HG03066 (cell line): Measurements from ENCODE around the gene MAP1LC3C.

Experiments used
- ATAC-seq: cut with Tn5 transposase; IDR thresholded peaks from one replicate; pipeline ENCODE4 v1.9.1; 2021; ENCODE audit warnings: low read depth; ENCODE audit not compliant: unreplicated experiment

The MAP1LC3C gene

DNA sequence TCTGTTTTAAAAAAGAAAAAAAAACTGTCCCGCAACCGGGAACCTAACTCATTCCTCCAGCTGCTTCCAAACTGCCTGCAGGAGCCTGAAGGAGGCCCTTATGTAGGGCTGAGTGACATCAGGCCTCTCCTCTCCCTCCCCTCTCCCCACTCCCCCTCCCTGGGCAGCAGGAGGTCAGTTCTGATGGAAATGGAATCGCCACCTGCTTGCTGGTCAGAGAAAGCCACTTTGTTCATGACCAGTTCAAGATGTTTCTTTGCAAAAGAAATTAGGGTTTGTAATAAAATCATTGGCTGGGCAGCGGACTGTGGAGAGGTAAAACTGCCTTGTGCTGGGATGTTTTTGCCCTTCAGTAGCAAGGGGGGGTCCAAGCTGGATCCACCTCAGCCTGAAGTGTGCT lies at the start of gene MAP1LC3C:
MAP1LC3C (minus strand) TSS at position 73 of the 400 bp plus-strand sequence. CDS start 90 bp downstream, outside the sequence.
- ATAC-seq: no peak

DNA sequence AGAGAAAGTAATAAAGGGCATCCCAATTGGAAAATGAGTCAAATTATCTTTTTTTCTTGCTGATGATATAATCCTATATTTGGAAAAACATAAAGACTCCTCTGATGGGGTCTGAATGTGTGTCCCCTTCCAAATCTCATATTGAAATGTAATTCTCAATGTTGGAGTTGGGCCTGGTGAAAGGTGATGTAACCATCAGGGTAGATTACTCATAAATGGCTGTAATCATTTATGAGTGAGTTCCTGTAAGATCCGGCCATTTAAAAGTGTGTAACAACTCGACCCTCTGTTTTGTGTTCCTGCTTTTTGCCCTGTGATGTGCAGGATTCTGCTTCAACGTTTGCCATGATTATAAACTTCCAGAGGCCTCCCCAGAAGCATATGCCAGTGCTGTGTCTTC lies 44.3 kb upstream of the MAP1LC3C start:
- no peak for ATAC-seq

DNA sequence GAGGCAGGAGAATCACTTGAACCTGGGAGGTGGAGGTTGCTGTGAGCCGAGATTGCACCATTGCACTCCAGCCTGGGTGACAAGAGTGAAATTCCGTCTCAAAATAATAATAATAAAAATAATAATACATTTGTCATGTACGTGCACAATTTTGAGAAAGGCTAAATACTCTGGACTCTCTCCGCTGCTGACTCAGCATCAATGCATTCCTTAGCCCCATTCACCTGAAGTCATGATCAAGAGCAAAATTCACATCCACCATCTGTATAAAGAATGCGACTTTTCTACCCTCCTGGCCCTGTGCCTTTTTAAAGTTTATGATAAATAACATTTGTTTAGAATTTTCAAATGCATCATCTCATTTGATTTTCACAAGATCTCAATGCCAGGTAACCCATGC lies 35.5 kb upstream of the MAP1LC3C start:
- ATAC-seq: no peak

DNA sequence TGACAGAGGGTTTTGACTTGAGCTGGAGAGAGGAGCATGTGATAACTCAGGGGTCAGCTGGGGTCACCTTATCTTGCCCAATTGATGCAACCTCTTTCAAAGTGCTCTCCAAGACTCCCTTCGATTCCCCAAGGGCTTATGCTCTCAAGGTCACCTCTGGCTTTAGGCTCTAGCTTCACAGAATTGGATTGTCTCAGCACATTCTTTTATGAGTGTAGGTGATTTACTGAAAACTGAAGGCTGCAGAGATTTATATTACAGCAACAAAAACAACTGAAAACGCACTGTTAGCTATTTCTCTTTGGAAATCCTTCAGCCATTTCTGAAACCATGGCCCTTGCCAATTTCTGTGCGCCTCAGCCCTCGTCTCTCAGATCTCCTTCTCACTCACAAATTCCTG lies 34.5 kb upstream of the MAP1LC3C start:
- ATAC-seq: no peak

DNA sequence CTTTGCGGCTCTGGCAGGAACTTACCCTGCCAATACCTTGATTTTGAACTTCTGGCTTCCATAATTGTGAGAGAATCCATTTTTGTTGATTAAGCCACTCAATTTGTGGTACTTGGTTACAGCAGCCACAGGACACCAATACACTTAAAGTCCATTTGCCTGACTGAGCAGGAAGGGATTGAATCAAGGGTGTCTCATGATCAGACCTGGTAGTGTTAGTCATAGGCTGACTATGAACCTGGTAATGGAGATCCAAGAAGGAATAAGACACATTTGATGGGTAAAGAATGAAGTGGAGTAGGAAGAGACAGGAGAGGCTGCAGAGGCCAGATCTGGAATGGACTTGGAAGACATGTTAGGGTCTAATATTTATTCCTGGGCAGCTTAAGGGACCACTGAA lies 31.2 kb upstream of the MAP1LC3C start:
- ATAC-seq: no peak

DNA sequence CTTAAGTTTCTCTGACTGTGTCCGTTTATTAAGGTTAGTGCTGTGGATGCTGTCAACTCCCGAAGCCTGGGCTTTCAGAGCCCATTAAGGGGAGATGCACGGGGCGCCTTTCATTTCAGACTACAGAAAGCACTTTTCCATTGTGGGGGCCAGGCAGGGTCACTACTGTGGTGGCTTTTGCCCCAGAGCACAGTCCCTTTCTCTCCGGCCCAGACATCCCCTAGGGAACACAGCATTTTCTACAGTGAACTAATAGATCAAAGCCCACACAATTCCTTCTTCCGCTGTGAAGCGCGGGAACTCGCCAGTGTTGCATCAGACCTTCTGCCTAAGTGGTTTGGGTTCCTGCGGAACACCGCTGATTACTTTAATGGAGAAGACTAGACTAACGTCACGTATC lies 26.8 kb upstream of the MAP1LC3C start:
- ATAC-seq: no peak

DNA sequence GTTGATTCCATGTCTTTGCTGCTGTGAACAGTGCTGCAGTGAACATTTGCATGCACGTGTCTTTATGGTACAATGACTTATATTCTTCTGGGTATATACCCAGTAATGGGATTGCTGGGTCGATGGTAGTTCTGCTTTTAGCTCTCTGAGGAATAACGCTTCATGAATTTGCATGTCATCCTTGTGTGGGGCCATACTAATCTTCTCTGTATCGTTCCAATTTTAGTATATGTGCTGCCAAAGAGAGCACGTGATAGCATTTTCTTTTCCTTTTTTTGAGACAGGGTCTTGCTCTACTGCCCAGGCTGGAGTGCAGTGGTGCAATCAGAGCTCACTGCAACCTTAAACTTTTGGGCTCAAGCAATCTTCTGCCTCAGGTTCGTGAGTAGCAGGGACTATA lies 24.9 kb upstream of the MAP1LC3C start:
- ATAC-seq: no peak

DNA sequence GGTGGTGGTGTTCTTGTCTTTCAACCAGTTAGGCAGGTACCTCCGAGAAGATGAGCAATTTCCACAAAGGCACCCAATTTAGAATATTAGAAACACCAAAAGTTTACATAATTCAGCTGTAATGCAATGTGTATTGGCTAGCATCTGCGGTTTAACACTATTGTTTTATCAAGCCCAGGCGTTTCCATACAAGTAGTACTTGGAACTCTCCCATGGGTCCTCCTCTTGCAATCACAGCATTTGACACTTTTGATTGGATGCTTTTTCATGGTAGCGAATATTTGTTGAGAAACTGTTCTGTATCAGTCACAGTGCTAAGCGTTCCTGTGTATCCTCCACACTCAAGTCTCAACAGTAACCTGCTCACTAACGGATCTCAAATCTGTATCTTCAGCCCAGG lies 20.1 kb upstream of the MAP1LC3C start:
- ATAC-seq: no peak

DNA sequence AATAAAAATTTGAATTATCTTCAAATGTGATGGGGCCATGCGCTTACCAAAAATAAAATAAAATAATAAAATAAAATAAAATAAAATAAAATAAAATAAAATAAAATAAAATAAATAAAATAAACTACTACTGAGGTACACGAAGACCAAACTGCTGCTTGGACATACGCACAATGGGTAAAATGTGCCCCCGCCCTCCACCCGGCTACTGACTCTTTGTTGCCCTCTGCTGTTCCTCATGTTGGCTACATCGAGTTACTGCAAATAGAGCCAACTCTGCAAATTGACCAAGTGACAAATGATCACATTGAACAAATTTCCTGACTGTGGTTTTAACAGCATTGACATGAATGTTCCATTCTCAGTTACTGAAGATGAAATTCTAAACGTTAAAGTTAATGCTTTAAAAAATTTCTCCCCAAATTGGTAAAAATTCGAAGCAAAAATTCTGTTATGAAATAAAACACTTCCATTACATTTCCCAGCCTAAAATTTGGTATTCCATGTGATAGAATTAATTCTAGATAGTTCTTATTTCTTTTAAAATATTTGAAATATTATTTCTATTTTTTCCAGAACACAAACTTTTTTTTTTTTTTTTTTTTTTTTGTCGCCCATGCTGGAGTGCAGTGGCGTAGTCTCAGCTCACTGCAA lies 18.8 kb upstream of the MAP1LC3C start:
- peak; percentile 78 for ATAC-seq

DNA sequence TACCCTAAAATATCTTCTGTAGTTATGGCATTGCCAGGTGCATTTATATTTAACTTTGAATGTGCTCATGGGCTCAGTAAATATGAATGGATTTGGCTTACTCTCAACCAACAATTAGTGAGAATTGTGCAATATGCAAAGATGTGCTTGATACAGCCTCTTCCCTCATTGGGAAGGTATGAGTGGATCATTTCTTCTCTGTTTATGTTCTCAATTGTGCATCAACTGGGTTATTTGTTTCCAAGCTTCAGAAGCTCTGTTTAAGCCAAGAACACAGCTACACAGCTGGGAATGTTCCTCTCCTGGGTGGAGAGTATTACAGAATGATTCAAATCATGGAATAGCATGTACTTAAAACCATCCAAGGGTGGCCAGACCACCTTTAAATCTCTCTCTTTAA lies 17.6 kb upstream of the MAP1LC3C start:
- ATAC-seq: no peak

DNA sequence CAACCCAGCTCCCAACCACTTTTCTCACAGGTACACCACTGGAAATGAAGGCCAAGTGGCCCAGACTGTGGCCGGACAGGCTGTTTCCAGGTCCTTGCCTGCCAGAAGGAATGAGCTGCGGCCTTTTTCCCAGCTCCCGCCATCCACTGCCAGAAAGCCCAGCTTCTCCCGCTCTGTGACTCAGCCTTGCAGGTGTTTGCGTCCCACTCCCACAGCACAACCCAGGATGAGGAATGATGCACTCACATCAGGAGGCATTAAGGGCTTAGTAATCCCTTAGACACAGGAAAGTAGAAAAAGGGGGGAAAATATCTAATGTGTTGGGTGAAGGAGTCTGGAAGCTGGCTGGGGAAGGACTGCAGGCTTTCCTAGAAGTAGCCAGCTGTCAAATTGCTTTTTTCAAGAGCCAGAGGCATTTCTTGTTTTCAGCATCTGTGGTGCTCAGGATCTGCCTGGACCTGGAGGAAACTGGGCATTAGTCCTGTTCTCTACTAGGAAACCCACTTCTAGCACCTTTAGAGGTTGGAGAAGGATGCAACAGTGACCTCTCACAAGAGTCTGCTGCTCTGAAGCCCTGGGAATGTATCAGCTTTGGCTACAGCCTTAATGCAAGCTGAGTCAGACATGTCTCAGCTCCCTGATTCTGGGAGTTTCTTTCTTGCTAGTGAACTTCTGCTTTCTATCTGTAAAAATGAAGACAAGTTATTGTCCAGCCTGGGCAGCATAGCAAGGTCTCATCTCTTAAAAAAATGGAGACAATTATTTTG lies 13.2 kb upstream of the MAP1LC3C start:
- no peak for ATAC-seq

DNA sequence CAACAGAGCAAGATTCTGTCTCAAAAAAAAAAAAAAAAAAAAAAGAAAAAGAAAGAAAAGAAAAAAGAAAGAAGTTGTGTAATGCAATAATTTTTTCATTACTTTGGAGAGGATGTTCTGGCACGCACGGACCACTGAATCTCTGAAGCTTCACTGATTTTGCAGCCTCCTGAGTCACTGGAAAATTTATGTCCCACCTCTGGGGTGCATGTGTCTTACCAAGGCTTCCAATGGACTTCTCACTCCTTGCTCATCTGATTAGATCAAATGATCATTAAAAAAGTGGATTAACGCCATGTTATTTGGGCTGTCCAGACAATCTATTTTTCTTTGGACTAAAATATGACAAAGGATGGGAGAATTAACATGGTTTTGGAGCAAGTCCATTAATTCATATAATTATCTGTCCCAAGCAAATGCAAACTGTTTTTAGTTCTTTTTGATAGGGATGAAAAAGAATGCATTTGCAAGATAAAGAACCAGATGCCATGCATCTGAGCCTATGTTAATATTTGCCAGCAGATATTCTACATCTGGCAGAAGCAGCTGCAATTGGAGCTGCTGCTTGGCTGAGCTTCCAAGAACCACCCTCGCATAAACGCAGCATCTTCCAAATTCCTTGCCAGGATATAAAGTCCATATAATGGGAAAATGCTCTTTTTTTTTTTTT lies 10.1 kb upstream of the MAP1LC3C start:
- no peak for ATAC-seq

DNA sequence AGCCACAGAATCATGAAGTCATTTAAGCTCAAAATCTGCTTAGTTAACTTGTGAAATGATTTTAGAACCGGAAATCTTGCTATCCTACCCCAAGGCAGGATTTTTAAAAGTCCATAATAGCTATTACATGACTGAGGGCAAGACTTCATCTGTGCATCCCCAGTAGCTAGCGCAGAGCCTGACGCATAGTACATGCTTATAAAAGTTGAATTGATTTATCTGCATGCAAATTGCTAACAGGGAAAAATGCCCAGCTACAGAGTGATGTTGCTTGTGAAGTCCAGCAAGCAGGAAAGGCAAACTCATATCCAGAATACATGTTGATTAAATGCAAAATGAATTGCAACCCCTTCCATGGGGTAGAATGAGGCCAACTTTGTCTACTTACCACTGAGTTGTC lies 8.1 kb upstream of the MAP1LC3C start:
- no peak for ATAC-seq

DNA sequence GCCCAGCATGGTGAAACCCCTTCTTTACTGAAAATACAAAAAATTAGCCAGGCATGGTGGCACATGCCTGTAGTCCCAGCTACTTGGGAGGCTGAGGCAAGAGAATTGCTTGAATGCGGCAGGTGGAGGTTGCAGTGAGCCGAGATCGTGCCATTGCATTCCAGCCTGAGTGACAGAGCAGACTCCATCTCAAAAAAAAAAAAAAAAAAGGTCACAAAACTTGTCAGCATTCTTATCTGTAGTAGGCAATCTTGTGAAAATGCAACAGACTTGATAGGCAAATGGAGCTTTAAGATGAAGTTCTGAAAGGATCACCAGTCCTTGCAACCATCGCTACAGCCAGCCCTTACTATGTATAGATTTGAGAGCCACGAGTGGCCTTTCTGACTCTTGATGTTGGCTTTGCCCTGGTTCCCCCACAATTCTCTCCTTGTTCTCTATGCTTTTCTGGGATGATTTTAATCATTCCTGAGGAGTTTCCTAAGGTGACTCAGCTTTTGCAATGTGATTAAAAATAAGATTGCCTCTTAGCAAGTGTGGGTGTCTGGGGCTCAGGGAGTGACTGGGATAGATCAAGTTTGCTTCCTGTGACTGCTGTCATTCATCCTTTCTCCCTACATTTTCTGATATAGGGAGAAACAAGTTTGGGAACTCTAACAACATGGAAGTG lies 7.1 kb upstream of the MAP1LC3C start:
- no peak for ATAC-seq

DNA sequence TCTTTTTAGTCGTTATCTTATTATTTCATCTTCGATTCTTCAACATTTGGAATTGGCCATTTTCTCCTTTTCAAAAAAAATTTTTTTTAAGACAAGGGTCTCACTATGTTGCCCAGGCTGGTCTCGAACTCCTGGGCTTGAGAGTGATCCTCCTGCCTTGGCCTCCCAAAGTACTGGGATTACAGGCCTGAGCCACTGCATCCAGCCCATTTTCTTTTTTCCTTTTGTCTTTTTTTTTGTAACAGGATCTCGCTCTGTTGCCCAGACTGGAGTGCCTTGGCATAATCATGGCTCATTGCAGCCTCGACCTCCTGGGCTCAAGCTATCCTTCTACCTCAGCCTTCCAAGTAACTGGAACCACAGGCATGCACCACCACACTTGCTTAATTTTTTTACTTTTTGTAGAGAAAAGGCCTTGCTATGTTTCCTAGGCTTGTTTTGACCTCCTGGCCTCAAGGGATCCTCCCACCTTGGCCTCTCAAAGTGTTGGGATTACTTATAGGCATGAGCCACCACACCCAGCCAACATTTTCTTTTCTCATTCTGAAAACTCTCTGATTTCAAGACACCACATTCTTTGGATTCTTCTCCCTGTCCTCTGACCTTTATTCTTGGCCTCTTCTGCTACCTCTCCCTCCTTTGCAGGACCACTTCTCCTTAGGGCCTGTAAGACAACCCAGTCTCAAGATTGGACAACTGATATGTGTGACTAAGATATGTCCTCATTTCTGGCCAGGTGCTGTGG lies 6.0 kb upstream of the MAP1LC3C start:
- ATAC-seq: no peak

DNA sequence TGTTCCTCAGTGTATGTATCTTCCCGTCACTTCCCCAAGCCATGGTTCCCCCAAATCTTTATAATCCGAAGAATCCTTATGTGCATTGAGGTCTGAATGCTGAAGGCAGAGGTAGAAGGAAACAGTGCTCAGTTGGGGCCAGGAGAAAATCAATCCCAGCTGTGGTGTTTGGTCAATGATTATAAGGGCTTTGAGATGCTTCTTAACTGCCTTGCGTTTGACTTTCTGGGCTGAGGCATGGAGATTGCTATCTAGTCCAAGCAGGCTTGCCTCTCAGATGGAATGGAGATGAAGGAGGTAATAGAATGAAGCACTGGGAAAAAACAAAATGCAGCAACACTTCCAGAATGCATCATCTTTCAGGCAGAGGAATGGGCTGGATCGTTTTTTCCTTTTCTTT lies 3.6 kb upstream of the MAP1LC3C start:
- ATAC-seq: no peak

DNA sequence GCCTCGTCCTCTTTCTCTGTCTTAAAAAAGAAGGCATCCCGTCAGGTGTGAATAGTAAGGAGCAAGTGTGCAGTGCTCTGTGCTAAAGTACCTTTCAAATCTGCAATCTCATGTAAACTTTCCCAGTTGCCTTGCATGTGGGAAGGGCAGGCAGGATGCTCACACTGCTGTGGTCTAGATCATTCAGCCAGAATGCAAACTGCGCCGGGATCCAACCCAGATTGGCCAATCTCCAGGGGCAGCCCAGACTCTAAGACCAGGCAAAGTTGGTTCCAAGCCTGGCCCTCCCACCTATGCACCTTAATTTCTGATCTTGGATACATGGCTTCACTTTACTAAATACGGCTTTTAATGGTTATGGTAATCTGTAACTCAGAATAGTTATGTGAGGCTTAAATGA lies 3.2 kb upstream of the MAP1LC3C start:
- no peak for ATAC-seq

DNA sequence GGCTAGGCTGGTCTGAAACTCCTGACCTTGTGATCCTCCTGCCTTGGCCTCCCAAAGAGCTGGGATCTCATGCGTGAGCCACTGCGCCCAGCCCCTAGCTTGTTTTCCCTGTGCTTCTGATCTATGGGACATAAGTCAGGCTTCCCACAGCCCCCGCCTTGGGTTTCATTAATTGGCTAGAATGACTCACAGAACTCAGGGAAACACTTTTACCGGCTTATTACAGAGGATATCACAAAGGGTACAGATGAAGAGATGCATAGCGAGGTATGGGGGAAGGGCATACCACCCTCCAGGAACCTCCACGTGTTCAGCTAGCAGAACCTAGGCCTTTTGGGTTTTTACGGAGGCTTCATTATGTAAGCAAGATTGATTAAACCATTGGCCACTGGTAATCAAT lies 1.5 kb upstream of the MAP1LC3C start:
- ATAC-seq: no peak

DNA sequence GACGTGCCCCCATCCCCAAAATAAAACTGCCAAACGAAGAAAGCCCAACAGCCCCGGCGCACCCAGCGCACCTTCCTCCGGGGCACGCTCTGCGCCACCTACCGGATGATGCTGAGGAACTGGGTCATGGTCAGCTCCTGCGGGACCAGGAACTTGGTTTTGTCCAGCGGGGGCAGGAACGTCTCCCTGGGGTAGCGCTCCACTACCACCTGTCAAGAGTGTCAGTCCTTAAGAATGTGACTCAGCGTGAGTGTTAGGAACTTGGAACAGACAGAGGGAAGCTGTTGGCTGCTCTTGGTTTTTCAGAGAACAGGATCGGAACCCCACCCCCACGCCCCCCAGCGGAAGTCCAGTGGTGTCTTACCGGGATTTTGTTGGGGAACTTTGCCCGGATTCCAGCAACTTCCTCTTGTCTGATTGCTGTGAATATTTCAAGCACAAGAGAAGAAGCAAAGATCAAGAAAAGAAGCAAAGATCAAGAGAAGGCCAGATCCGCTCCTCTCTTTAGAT lies 431 bp downstream of the MAP1LC3C start:
- ATAC-seq: peak; percentile 89

DNA sequence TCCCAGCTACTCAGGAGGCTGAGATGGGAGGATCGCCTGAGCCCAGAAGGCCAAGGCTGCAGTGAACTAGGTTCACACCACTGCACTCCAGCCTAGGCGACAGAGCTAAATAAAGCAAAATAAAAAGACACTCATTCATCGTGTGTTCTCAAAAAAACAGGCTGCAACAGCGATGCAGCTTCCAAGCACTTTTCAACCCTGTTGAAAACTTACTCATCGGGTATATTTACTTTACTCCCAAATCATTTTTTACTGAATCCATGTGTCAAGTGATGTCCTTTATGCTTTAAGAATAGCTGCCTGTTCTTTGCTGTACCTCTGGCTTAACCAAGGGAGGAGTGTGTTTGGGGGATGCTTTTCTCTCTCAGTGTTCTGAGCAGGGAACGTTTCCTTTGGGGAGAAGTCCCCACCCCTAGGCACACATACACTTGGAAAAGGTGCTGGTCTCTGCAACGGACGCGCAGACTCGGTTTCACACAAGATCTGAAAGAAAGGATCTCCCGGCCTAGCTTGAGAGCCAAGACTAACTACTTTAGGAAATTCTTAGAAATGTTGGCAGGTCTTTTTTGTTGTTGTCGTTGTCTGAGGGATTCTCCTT lies 1.4 kb downstream of the MAP1LC3C start:
- ATAC-seq: no peak
